Eye (tissue), 1 donor: Measurements from ENCODE around the gene CC2D2B.
A peak's percentile ranks its signal among the peaks of the same experiment; 100 is the strongest.
"Not testable (repeated sequence)": the region's sequence is repeated elsewhere in the genome, so short reads cannot be mapped to it uniquely, and the experiment has no call there.

ENCODE experiments used
- DNase-seq: peaks from one replicate; pipeline ENCODE4 v3.0.0-alpha.2; 2015

Gene CC2D2B

GRCh38 chr10:96022739-96023138, 115.0 kb downstream of the CC2D2B start:
- no peak for DNase-seq

- DNase-seq: no peak
Observed at GRCh38 chr10:96023168-96023567, 115.4 kb downstream of the CC2D2B start.

- no peak for DNase-seq
Observed at GRCh38 chr10:96025566-96025965, 117.8 kb downstream of the CC2D2B start.

- DNase-seq: no peak
Observed at GRCh38 chr10:96034625-96035024, 126.8 kb downstream of the CC2D2B start.

GRCh38 chr10:96038476-96039387, 131.0 kb downstream of the CC2D2B start:
- no peak for DNase-seq

GRCh38 chr10:96041146-96041545, 133.4 kb downstream of the CC2D2B start:
- no peak for DNase-seq

- DNase-seq: peak; percentile 96
Observed at GRCh38 chr10:96043033-96043892, 135.5 kb downstream of the CC2D2B start, which contains the start of gene CCNJ. Gene CCNJ (plus strand): TSS chr10:96043583. CDS start chr10:96044394, 811 bp downstream.

GRCh38 chr10:96043893-96044715, 136.3 kb downstream of the CC2D2B start:
- DNase-seq: peak; percentile 87

- DNase-seq: no peak
Observed at GRCh38 chr10:96044736-96045135, 137.0 kb downstream of the CC2D2B start.

GRCh38 chr10:96046546-96046945, 138.8 kb downstream of the CC2D2B start:
- no peak for DNase-seq

- no peak for DNase-seq
Observed at GRCh38 chr10:96047004-96047649, 139.4 kb downstream of the CC2D2B start.

GRCh38 chr10:96047925-96048324, 140.2 kb downstream of the CC2D2B start:
- not testable (repeated sequence) for DNase-seq

GRCh38 chr10:96049340-96049739, 141.6 kb downstream of the CC2D2B start:
- DNase-seq: no peak

- no peak for DNase-seq
Observed at GRCh38 chr10:96053985-96054384, 146.2 kb downstream of the CC2D2B start.

GRCh38 chr10:96056787-96057186, 149.0 kb downstream of the CC2D2B start:
- no peak for DNase-seq

- no peak for DNase-seq
Observed at GRCh38 chr10:96061232-96061631, 153.5 kb downstream of the CC2D2B start.

GRCh38 chr10:96072674-96073073, 164.9 kb downstream of the CC2D2B start:
- DNase-seq: no peak

- no peak for DNase-seq
Observed at GRCh38 chr10:96073722-96074121, 165.9 kb downstream of the CC2D2B start.

- no peak for DNase-seq
Observed at GRCh38 chr10:96074776-96075175, 167.0 kb downstream of the CC2D2B start.

GRCh38 chr10:96075977-96076376, 168.2 kb downstream of the CC2D2B start:
- DNase-seq: no peak

- DNase-seq: no peak
Observed at GRCh38 chr10:96077156-96077555, 169.4 kb downstream of the CC2D2B start.

- DNase-seq: no peak
Observed at GRCh38 chr10:96082153-96082552, 174.4 kb downstream of the CC2D2B start.
